ENCODE measurements around the gene KLHL26.

Gene KLHL26

DNA sequence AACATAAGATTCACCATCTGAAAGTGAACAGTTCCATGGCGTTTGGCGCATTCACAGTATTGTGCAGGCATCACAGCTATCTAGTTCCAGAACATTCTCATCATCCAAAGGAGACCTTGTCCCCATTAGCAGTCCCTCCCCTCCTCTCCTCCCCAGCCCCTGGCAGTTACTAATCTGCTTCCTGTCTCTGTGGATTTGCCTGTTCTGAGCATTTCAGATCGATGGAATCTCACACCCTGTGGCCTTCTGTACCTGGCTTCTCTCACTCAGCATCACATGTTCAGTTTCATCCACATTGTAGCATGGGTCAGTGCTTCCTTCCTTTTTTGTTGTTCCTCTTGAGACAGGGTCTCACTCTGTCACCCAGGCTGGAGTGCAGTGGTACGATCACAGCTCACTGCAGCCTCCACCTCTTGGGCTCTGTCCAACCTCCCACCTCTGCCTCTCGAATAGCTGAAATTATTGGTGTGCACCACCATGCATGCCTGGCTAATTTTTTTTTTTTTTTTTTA is 81.2 kb downstream of the KLHL26 start:
- H3K4me3 ChIP-seq (ENCODE audit: low read depth, low read length): no peak overlapping the region
- TF ChIP-seq, protein P1, sequence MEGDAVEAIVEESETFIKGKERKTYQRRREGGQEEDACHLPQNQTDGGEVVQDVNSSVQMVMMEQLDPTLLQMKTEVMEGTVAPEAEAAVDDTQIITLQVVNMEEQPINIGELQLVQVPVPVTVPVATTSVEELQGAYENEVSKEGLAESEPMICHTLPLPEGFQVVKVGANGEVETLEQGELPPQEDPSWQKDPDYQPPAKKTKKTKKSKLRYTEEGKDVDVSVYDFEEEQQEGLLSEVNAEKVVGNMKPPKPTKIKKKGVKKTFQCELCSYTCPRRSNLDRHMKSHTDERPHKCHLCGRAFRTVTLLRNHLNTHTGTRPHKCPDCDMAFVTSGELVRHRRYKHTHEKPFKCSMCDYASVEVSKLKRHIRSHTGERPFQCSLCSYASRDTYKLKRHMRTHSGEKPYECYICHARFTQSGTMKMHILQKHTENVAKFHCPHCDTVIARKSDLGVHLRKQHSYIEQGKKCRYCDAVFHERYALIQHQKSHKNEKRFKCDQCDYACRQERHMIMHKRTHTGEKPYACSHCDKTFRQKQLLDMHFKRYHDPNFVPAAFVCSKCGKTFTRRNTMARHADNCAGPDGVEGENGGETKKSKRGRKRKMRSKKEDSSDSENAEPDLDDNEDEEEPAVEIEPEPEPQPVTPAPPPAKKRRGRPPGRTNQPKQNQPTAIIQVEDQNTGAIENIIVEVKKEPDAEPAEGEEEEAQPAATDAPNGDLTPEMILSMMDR (IDR thresholded peaks at IDR 0.05; ENCODE audit: low read depth, low read length, missing control alignments): no peak
- no peak for DNase-seq (ENCODE audit: low read depth)

DNA sequence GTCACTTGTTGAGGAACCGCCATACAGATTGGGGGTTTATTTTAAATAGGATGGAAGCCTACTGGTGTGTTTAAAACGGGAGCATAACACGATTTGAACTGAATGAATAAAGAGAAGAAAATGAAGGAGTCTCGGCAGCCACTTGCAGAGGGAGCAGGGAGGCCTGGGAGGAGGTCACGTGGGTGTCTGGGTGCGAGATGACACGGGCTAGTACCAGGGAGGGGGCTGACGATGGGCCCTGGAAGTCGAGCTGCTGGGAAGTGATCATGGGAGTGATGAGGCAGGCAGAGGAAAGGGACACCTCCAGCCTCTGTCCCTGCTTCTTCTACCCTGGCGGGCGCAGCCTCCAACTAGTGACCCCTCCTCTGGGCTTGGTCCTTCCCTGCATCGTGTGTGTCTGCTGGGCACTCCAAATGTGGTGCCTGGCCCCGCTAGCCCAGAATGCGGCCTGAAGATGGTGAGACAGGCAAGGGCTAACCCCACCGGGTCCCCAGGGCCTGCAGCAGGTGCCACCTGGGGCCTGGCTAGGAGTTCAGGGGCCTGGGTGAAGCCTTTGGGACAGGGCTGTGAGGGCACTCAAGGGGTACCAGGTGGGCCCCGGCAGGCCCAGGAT is 82.1 kb downstream of the KLHL26 start:
- TF ChIP-seq, protein P1 (IDR thresholded peaks at IDR 0.05; ENCODE audit: low read depth, low read length, missing control alignments): no peak
- no peak overlapping the region for H3K4me3 ChIP-seq (ENCODE audit: low read depth, low read length)
- DNase-seq (ENCODE audit: low read depth): no peak

DNA sequence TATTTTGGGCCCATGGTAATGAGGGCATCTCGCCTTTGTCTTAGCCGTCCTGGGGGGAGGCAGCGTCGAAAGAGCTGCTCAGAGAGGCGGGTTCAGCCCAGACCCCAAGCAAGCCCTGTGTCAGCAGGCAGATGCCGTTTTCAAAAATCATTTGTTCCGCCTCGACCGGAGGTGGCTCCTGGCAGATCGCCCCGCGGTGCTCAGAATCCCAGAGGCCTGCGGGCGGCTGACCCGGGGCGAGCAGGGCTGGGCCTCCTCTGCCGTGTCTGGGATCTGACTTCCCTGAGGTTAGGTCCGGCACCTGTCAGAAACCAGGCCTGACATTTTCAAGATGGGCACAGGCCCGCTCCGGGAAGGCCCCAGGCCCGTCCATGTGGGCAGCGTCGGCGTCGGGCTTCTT is 82.7 kb downstream of the KLHL26 start:
- H3K4me3 ChIP-seq (ENCODE audit: low read depth, low read length): no peak overlapping the region
- TF ChIP-seq, protein P1 (IDR thresholded peaks at IDR 0.05; ENCODE audit: low read depth, low read length, missing control alignments): no peak
- DNase-seq (ENCODE audit: low read depth): no peak

Measured in GM12864 (cell line).